Immature natural killer cell (primary cell): ENCODE data around the gene WRAP73. TPM values are rescaled to one million over a fixed set of nuclear protein-coding genes. Genes with fewer than 3 reads are reported as not detected.

Source experiments
- DNase-seq, 3 donors: peaks; one replicate each; pipeline ENCODE4 v3.0.0; 2022; ENCODE audit warnings: mixed read lengths in 1 of 3
- H3K27ac Mint-ChIP-seq, 6 donors: one replicate each; pipeline ENCODE4 v1.8.0; 2020; ENCODE audit warnings: mixed read lengths in 6 of 6, mild to moderate bottlenecking in 5 of 6, inconsistent platforms in 4 of 6, moderate library complexity in 3 of 6
- H3K27me3 Mint-ChIP-seq, 3 donors: one replicate each; pipeline ENCODE4 v1.8.0; 2020 to 2021; ENCODE audit warnings: low read depth in 3 of 3, mild to moderate bottlenecking in 3 of 3, mixed read lengths in 3 of 3, moderate library complexity in 3 of 3, inconsistent platforms in 1 of 3
- H3K36me3 Mint-ChIP-seq, 3 donors: one replicate each; pipeline ENCODE4 v1.8.0; 2020; ENCODE audit warnings: mixed read lengths in 3 of 3, inconsistent platforms in 2 of 3, mild to moderate bottlenecking in 2 of 3
- H3K4me1 Mint-ChIP-seq, 2 donors: one replicate each; pipeline ENCODE4 v1.8.0; 2020; ENCODE audit warnings: inconsistent platforms in 2 of 2, mild to moderate bottlenecking in 2 of 2, mixed read lengths in 2 of 2, moderate library complexity in 1 of 2
- H3K4me3 Mint-ChIP-seq, 5 donors: one replicate each; pipeline ENCODE4 v1.8.0; 2020; ENCODE audit warnings: mild to moderate bottlenecking in 5 of 5, mixed read lengths in 5 of 5, inconsistent platforms in 3 of 5, moderate library complexity in 3 of 5
- H3K9me3 Mint-ChIP-seq, 6 donors: one replicate each; pipeline ENCODE4 v1.8.0; 2020; ENCODE audit warnings: mild to moderate bottlenecking in 6 of 6, mixed read lengths in 6 of 6, inconsistent platforms in 4 of 6, moderate library complexity in 3 of 6
- polyA plus RNA-seq, 3 donors: library from polyadenylated mRNA; unstranded; fragments of 300-500 nt; fragmentation: Illumina TruSeq; gene quantifications; one replicate each; pipeline ENCODE4 v1.2.3, GENCODE V29; 2021

Gene WRAP73
- polyA plus RNA-seq, 3 donors from 2014 or later, result 19.9 to 26.8 (median 21.1) TPM

DNA sequence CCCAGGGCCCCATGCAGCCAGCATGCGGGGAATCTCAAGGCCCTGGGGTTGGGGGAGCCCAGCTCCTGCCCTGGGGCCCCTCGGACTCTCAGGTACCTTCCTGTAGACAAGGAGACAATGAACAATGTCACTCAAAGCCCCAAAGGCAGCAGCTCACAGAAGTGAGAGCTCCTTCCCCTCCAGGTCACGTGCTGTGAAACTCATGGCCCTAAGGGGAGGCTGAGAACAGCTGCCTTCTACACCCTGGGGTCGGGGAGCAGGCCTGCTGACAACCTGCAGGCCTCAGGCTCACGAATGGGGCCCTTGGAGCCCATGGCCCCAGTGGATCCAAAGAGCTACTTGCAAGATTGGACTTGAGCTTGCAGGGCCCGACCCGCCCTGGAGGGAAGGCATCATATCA is 41.7 kb downstream of the WRAP73 start:
- Mint-ChIP-seq H3K4me1 (peaks cover 6 to 7% of the 10 kb centered on the region in 2 donors), H3K4me3 (no peak overlapping the region), H3K27ac (no peak overlapping the region), H3K9me3 (no peaks in the 10 kb centered on the region), H3K27me3 (peaks cover 2 to 5% (median 3%) of the 10 kb centered on the region in 3 donors), H3K36me3 (no peaks in the 10 kb centered on the region)
- no peak for DNase-seq

DNA sequence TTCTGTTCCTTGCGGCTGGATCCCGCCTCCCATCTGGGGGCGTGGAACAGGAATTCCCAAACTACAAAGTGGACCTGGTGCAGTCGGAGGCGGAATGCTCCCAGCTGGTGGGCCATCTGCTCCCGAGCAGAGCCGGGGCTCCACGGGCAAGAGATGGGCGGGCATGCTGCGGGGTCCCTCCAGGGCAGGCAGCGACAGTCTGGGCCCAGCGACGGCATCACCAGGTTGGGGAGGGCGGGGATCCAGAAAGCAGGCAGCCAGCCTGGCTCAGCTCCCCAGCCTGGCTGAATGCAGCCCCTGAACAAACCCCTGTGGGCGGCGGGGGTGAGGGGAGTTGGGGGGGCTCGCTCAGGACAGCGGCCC is 42.2 kb downstream of the WRAP73 start:
- no peak overlapping the region for H3K4me3 Mint-ChIP-seq

DNA sequence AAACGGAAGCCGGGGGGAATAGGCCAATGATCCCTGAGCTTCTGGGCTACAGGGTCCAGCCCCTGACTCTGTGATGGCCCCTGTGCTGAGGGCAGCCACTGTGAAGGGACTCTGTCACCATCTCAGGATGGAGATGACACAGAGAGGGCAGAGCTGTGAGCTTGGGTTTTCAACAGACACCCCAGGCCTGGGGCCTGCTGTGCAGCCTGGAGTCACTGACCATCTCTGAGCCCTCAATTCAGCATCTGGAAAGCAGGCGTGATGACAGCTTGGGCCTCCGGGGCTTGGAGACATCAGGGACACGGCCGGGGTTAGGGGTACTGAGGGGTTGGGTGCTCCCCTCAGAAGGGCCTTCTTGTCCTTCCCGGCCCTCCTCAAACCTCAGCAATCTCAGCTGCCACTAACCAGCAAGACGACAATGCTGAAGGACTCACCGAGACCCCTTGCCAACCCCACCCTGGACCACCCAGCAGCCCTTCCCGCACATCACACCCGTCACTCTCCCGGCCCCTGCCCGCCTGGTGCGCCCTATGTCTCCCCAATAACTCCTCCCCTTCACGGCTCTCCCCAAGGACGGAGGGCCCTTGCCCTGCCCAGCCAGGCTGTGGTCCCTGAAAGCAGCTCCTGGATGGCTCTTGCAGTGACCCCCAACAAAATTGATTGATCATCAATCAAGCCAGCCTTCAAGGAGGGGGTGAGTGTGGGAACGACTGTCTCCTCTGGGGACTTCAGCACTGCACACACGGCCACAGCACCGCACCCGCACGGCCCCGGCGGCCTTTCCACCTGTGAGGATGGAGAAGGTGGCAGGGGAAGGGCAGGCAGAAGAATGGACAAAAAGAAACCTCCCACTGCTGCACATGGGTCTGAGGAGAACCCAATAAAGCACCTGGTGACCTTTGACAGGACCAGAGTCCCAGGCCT is 42.9 kb downstream of the WRAP73 start:
- no peak overlapping the region for H3K4me3 Mint-ChIP-seq
- no peak overlapping the region for H3K27ac Mint-ChIP-seq
- no peaks in the 10 kb centered on the region for H3K9me3 Mint-ChIP-seq
- DNase-seq, result no peak
- H3K4me1 Mint-ChIP-seq, result peaks cover 6 to 7% of the 10 kb centered on the region in 2 donors
- no peaks in the 10 kb centered on the region for H3K36me3 Mint-ChIP-seq
- peaks cover 2 to 5% (median 3%) of the 10 kb centered on the region in 3 donors for H3K27me3 Mint-ChIP-seq

More for the DNA sequence above, 42.2 kb downstream of the WRAP73 start:
- no peaks in the 10 kb centered on the region for H3K36me3 Mint-ChIP-seq
- DNase-seq, result no peak
- peaks cover 6 to 7% of the 10 kb centered on the region in 2 donors for H3K4me1 Mint-ChIP-seq
- H3K9me3 Mint-ChIP-seq, result no peaks in the 10 kb centered on the region
- peaks cover 2 to 5% (median 3%) of the 10 kb centered on the region in 3 donors for H3K27me3 Mint-ChIP-seq
- no peak overlapping the region for H3K27ac Mint-ChIP-seq

DNA sequence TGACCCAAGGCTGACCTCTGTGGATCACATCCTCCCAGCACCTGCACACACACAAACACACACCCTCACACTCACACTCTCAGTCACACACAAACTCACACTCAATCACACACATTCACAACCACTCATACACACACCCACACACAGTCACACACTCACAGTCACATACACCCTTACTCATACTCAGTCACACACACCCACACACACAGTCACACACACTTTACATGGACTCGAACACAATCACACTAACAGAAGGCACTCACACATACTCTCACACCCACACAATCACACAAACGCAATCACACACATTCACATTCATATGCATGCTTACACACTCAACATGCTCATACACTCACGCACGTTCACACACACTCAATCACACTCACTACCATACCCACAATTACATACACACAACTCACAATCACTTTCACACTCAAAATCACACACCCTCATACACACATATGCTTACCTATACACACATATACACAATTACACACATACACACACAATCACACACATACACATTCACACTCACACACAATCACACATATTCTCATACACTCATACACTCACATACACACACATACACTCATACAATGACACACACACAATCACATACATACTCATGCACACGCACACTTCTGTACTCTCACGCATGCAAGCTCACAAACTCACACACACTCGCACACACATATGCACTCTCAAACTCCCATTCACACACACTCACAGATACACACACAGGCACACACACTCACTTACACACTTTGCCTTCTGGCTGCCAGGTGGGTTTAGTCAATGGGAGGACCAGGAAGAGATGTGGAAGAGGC is 44.7 kb downstream of the WRAP73 start:
- Mint-ChIP-seq H3K27ac (no peak overlapping the region), H3K4me1 (peaks cover under 1 to 5% of the 10 kb centered on the region in 2 donors), H3K36me3 (no peaks in the 10 kb centered on the region), H3K27me3 (peaks cover 0 to 2% (median 1%) of the 10 kb centered on the region in 3 donors), H3K9me3 (no peaks in the 10 kb centered on the region), H3K4me3 (no peak overlapping the region)
- DNase-seq, result no peak

DNA sequence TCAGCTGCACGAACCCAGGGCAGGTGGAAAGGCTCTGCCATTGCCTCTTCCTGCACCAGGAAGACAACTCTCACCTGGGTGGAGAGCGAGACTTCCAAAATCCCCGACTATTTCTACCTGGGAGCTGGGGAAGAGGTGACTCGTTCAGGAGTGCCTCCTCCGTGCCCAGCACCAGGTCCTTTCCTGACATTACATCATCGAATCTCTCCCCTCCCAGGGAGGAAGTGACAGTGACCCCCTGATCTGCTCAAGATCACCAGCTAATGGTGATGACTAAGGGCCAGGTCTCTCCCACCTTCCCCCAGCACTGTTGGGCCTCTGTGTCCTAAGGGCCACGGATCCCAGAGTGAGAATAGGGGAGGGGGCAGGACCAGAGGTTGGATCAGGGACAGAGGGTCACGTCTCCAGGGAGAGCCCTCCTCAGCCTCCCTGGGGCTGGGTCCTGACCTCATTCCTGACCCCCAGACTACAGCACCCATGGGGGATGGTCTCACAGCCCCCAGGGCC is 45.4 kb downstream of the WRAP73 start:
- Mint-ChIP-seq H3K9me3 (no peaks in the 10 kb centered on the region), H3K27ac (no peak overlapping the region), H3K27me3 (peaks cover 0 to 2% (median 1%) of the 10 kb centered on the region in 3 donors), H3K36me3 (no peaks in the 10 kb centered on the region), H3K4me1 (peaks cover 1 to 11% of the 10 kb centered on the region in 2 donors), H3K4me3 (no peak overlapping the region)
- no peak for DNase-seq

DNA sequence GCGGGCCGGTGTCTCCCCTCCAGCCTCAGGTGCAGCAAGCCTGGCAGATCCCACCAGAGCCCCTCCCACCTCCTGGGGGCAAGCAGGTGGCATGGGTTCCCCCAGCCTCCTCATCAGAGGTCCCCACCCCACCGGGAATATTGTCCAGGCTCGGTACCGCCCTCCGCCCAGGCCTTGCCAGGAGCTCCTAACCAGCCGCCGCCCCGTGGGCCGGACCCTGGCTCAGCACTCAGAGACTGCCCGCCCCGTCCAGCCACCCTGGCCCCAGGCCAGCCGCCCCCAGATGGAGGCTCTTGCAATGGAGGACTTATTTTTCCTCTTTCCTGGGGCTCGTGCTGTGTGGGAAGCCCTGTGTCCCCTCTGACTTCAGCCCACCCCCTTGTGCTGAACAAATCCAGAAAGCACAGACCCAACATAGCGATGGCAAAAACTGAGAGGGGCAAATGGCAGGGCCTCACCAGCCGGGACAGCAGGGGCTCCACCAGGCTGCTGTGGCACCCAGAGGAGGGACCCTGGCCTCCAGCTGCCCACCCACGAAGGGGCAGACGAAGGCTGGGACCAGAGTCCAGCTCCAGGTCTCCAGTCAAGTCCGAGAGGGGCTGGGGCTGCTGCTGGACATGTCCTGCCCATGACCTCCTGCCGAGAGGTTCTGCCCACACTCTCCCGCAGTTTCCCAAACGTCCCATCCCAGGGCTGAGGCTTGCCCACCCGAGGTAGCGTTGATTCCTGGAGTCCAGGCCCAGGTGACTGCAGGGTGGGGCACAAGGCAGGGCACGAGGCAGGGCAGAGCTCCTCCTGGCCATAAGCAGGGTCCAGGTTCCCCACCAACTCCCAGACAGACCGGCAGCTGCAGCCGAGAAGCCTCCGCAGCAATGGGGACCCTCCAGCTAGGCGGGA is 46.1 kb downstream of the WRAP73 start:
- no peak overlapping the region for H3K4me3 Mint-ChIP-seq
- no peaks in the 10 kb centered on the region for H3K36me3 Mint-ChIP-seq
- H3K9me3 Mint-ChIP-seq, result no peaks in the 10 kb centered on the region
- H3K4me1 Mint-ChIP-seq, result peaks cover 8 to 18% of the 10 kb centered on the region in 2 donors
- no peak for DNase-seq
- peaks cover 0 to 1% (median 0%) of the 10 kb centered on the region in 3 donors for H3K27me3 Mint-ChIP-seq
- no peak overlapping the region for H3K27ac Mint-ChIP-seq

DNA sequence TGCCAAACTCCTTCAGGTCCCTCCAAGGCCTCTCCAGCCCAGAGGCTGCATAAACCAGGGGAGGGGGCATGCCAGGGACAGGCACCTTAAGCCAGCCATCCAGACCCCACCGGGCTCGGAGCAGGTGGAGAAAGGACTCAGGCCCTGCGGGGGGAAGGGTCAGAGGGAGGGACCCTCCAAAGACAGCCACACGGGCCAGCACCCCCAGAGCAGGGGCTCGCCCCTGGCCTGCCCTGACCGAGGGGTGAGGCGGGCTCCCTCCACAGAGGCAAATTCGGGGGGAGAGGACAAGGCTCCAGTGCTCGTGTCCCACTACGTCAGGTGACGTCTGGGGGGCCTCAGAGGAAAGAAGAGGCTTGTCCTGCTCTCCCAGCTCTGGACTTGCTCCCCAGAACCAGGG is 46.7 kb downstream of the WRAP73 start:
- H3K27me3 Mint-ChIP-seq, result peaks cover 0 to 1% (median 0%) of the 10 kb centered on the region in 3 donors
- H3K4me1 Mint-ChIP-seq, result peaks cover 11 to 21% of the 10 kb centered on the region in 2 donors
- no peak overlapping the region for H3K4me3 Mint-ChIP-seq
- H3K9me3 Mint-ChIP-seq, result no peaks in the 10 kb centered on the region
- no peaks in the 10 kb centered on the region for H3K36me3 Mint-ChIP-seq
- DNase-seq, result no peak
- H3K27ac Mint-ChIP-seq, result no peak overlapping the region

DNA sequence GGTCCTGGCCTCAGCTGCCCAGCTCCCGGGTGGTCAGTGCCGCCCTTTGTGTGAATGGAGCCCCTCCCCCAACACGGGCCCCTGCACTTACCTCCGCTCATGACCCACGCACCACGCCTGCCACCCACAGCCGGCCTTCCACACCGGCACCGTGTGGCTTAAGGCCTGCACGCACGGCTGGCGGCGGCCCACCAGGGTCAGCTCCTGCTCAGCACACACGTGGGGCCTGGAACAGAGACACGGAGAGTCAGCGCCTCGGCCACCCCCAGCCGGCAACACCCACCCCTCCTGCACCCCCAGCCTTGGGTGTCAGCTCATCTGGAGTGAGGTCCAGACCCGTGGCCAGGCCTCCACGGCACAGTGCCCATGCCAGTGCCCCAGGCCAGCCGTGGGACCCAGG is 47.5 kb downstream of the WRAP73 start:
- H3K27me3 Mint-ChIP-seq, result peaks cover 0 to 2% (median 1%) of the 10 kb centered on the region in 3 donors
- H3K4me3 Mint-ChIP-seq, result no peak overlapping the region
- H3K9me3 Mint-ChIP-seq, result no peaks in the 10 kb centered on the region
- H3K4me1 Mint-ChIP-seq, result peaks cover 19 to 29% of the 10 kb centered on the region in 2 donors
- H3K36me3 Mint-ChIP-seq, result no peaks in the 10 kb centered on the region
- no peak overlapping the region for H3K27ac Mint-ChIP-seq
- no peak for DNase-seq

DNA sequence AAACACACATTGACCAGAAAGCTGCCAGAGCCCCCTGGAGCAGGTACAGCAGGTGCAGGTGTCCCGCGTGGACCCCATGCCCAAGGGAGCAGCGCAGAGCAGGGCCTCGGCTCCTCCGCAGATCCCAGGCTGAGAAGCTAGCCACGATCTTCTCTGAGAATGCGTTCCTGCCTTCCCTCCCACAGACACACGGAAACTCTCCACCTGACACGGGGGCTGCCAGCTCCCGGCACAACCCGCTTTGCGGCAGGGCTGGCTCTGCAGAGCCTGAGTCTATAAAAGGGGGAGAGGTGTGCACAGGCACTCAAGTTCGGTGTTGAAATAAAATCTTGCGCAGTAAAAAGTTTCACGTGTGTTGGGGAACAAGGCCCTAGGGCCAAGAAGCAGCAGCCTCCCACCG is 48.2 kb downstream of the WRAP73 start:
- Mint-ChIP-seq H3K27ac (peak overlapping the region in 2 of 6 donors; percentile 69 to 84), H3K4me3 (peak overlapping the region in 1 of 5 donors; percentile 41), H3K9me3 (no peaks in the 10 kb centered on the region), H3K4me1 (peaks cover 24 to 35% of the 10 kb centered on the region in 2 donors), H3K36me3 (no peaks in the 10 kb centered on the region), H3K27me3 (peaks cover 0 to 2% (median 0%) of the 10 kb centered on the region in 3 donors)
- no peak for DNase-seq

DNA sequence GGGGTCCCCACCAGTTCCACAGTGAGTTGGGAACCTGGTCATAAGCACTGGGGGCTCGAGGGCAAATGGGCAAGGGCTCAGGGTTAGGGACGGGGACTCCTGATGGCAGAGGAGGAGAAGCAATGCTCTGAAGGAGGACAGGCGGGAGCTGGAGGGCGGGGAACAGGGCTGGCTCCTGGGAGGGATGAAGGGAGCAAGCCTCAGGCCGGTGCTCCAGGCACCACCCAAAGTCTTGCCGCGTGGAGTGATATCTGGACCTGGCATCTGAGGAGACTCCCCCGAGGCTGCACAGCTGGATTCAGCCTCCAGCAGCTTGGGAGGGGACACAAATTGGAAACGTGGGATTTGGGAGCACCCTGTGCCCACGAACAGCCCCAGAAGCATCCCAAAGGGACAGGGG is 49.5 kb downstream of the WRAP73 start:
- peaks cover 0 to 2% (median 0%) of the 10 kb centered on the region in 3 donors for H3K27me3 Mint-ChIP-seq
- H3K4me3 Mint-ChIP-seq, result no peak overlapping the region
- peak overlapping the region in 3 of 6 donors; percentile 12 to 84 (median 80) for H3K27ac Mint-ChIP-seq

DNA sequence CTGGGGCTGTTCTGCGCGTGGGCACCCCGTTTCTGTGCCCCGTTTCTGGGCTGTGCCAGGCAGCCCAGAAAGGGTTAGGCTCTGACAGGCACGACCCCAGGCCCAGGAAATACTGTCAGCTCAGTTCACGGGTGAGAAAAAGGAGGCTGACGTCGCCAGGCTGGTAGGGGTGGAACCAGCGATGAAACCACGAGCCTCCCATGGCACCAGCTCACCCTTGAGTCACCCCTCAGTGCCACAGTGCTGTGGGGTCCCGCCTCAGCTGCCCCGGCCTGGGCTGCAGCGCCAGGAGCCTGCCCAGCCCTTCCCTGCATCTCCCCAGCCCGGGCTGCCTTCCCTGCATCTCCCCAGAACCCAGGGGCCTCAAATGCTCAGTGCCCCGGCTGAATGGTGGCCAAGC is 50.1 kb downstream of the WRAP73 start:
- peak; percentile 51 to 68 (median 60) for DNase-seq
- no peaks in the 10 kb centered on the region for H3K36me3 Mint-ChIP-seq
- H3K4me3 Mint-ChIP-seq, result peak overlapping the region in 3 of 5 donors; percentile 38 to 66 (median 59)
- no peaks in the 10 kb centered on the region for H3K9me3 Mint-ChIP-seq
- peaks cover 24 to 41% of the 10 kb centered on the region in 2 donors for H3K4me1 Mint-ChIP-seq
- peaks cover 0 to 2% (median 0%) of the 10 kb centered on the region in 3 donors for H3K27me3 Mint-ChIP-seq
- peak overlapping the region; percentile 80 to 91 (median 85) for H3K27ac Mint-ChIP-seq

More for the DNA sequence above, 49.5 kb downstream of the WRAP73 start:
- peaks cover 24 to 41% of the 10 kb centered on the region in 2 donors for H3K4me1 Mint-ChIP-seq
- DNase-seq, result no peak
- no peaks in the 10 kb centered on the region for H3K9me3 Mint-ChIP-seq
- H3K36me3 Mint-ChIP-seq, result no peaks in the 10 kb centered on the region

DNA sequence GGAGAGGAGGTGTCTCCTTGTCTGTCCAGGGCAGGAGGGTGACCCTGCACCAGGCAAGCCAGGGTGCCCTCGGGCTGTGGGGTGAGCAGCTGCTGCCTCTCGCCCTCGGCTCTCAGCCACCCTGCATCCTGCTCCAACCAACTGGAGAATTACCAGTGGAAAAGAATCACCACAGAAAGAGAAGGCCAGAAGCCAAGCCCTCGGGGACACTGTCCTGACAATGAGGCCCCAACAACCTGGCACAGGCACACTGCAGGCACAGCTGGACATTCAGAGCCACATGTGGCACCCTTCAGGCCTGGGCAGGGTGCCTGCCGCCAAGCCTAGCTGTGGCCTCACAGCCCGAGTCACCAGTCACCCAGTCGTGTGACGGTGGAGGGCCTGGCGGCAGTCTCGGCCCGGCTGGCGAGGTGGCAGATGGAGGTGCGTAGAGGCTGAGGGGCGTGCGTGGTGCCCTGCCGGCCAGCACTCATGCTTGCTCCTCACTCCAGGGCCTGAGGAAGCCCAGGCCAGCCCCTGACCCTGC is 50.6 kb downstream of the WRAP73 start:
- Mint-ChIP-seq H3K27me3 (peaks cover 0 to 2% (median 0%) of the 10 kb centered on the region in 3 donors), H3K27ac (peak overlapping the region; percentile 80 to 91 (median 85)), H3K4me1 (peaks cover 24 to 41% of the 10 kb centered on the region in 2 donors)

More for the DNA sequence above, 50.6 kb downstream of the WRAP73 start:
- Mint-ChIP-seq H3K36me3 (no peaks in the 10 kb centered on the region), H3K4me3 (peak overlapping the region in 4 of 5 donors; percentile 46 to 66 (median 54)), H3K9me3 (no peaks in the 10 kb centered on the region)
- no peak for DNase-seq
